GM18520 (cell line): ENCODE measurements around the gene EIF2AK3.
"Not testable (repeated sequence)": the region's sequence is repeated elsewhere in the genome, so short reads cannot be mapped to it uniquely, and the experiment has no call there.

Experiments
- ATAC-seq: cut with Tn5 transposase; IDR thresholded peaks from one replicate; pipeline ENCODE4 v1.9.1; 2021; ENCODE audit not compliant: unreplicated experiment

EIF2AK3 gene

GRCh38 chr2:88599527-88599926, 27.7 kb downstream of the EIF2AK3 start:
- ATAC-seq = no peak

- no peak for ATAC-seq
Measured at GRCh38 chr2:88597168-88597567, 30.1 kb downstream of the EIF2AK3 start.

GRCh38 chr2:88596141-88596830, 31.0 kb downstream of the EIF2AK3 start:
- no peak for ATAC-seq

- no peak for ATAC-seq
Measured at GRCh38 chr2:88591698-88592097, 35.6 kb downstream of the EIF2AK3 start.

GRCh38 chr2:88590998-88591613, 36.2 kb downstream of the EIF2AK3 start:
- peak; percentile 50 for ATAC-seq

- no peak for ATAC-seq
Measured at GRCh38 chr2:88585969-88586368, 41.3 kb downstream of the EIF2AK3 start.

GRCh38 chr2:88582030-88582429, 45.2 kb downstream of the EIF2AK3 start:
- ATAC-seq = no peak

GRCh38 chr2:88580088-88580487, 47.2 kb downstream of the EIF2AK3 start:
- ATAC-seq = no peak

GRCh38 chr2:88575630-88576029, 51.6 kb downstream of the EIF2AK3 start:
- no peak for ATAC-seq

GRCh38 chr2:88575051-88575450, 52.2 kb downstream of the EIF2AK3 start:
- ATAC-seq = no peak

- ATAC-seq = peak; percentile 70
Measured at GRCh38 chr2:88574445-88574844, 52.8 kb downstream of the EIF2AK3 start.

GRCh38 chr2:88568179-88568578, 59.1 kb downstream of the EIF2AK3 start:
- no peak for ATAC-seq

- ATAC-seq = no peak
Measured at GRCh38 chr2:88564402-88564801, 62.9 kb downstream of the EIF2AK3 start.

GRCh38 chr2:88563129-88563528, 64.1 kb downstream of the EIF2AK3 start:
- no peak for ATAC-seq

- ATAC-seq = peak; percentile 31
Measured at GRCh38 chr2:88561646-88562388, 65.4 kb downstream of the EIF2AK3 start.

GRCh38 chr2:88560619-88561307, 66.5 kb downstream of the EIF2AK3 start:
- no peak for ATAC-seq

- ATAC-seq = no peak
Measured at GRCh38 chr2:88557290-88557689, 70.0 kb downstream of the EIF2AK3 start.

GRCh38 chr2:88556026-88556425, 71.2 kb downstream of the EIF2AK3 start:
- no peak for ATAC-seq

GRCh38 chr2:88554189-88554588, 73.1 kb downstream of the EIF2AK3 start:
- ATAC-seq = no peak

GRCh38 chr2:88549616-88550292, 77.5 kb downstream of the EIF2AK3 start:
- ATAC-seq = no peak

GRCh38 chr2:88546291-88546690, 81.0 kb downstream of the EIF2AK3 start:
- ATAC-seq = not testable (repeated sequence)
